Stomach (tissue), 9 donors: ENCODE results near the gene REP15. TPM values are rescaled to one million over a fixed set of nuclear protein-coding genes. Genes with fewer than 3 reads are reported as not detected.

Source experiments
- DNase-seq, 2 donors: peaks; one replicate each; pipeline versions ENCODE4 v3.0.0 to v3.0.0-alpha.2; 2013 to 2019
- H3K27ac ChIP-seq, 5 donors: fragments of 200-600 bp in 4 of 5; sonication (generic) in 4 of 5; one replicate each; pipeline ENCODE4 v1.5.1; 2013 to 2019; ENCODE audit warnings: mild to moderate bottlenecking in 1 of 5, moderate library complexity in 1 of 5
- H3K27me3 ChIP-seq, 3 donors: fragments of 200-600 bp; sonication (generic); one replicate each; pipeline ENCODE4 v1.5.1; 2017 to 2019; ENCODE audit warnings: mixed run types in 1 of 3
- H3K36me3 ChIP-seq, 4 donors: fragments of 200-600 bp; sonication (generic); 1 replicate in 3 of 4; 2 replicates in 1 of 4; pipeline ENCODE4 v1.5.1; 2016 to 2019
- H3K4me1 ChIP-seq, 4 donors: fragments of 200-600 bp; sonication (generic); one replicate each; pipeline ENCODE4 v1.5.1; 2016 to 2019
- H3K4me3 ChIP-seq, 4 donors: fragments of 200-600 bp; sonication (generic) in 3 of 4; one replicate each; pipeline ENCODE4 v1.5.1; 2016 to 2019; ENCODE audit warnings: mild to moderate bottlenecking in 1 of 4
- H3K9me3 ChIP-seq, 4 donors: fragments of 200-600 bp; sonication (generic); one replicate each; pipeline ENCODE4 v1.5.1; 2016 to 2019
- CTCF ChIP-seq, 7 experiments: fragments of 450-650 bp in 4 of 7; fragments of 200-600 bp in 3 of 7; sonication (generic) in 3 of 7; IDR thresholded peaks; one replicate each; pipeline ENCODE4 v1.5.1; 2016 to 2019; ENCODE audit warnings: antibody characterized with exemption in 7 of 7, control low read depth in 2 of 7, mild to moderate bottlenecking in 1 of 7
- EP300 ChIP-seq: sonication (generic); formaldehyde crosslinking; IDR thresholded peaks from one replicate; pipeline ENCODE4 v1.6.1; 2017; ENCODE audit warnings: antibody characterized with exemption
- POLR2A ChIP-seq, 4 donors: fragments of 450-650 bp; IDR thresholded peaks; one replicate each; pipeline ENCODE4 v1.6.1; 2016; ENCODE audit warnings: antibody characterized with exemption in 4 of 4, control low read depth in 2 of 4, mild to moderate bottlenecking in 1 of 4, moderate library complexity in 1 of 4
- POLR2AphosphoS5 ChIP-seq, 3 donors: sonication (generic); formaldehyde crosslinking; IDR thresholded peaks; one replicate each; pipeline ENCODE4 v1.6.1; 2016; ENCODE audit warnings: antibody characterized with exemption in 3 of 3
- WGBS, 5 donors: extraction: QIAGEN DNeasy Blood & Tissue Kit in 3 of 5; methylation state at CpG; one replicate each; pipeline versions ENCODE4 v1.1.5 to v1.1.7; 2013 to 2018; 5-methylcytosine and 5-hydroxymethylcytosine counted together
- intact Hi-C: fragments of 100-400 bp; cut with DNase I; formaldehyde crosslinking; loops from one replicate; pipeline ENCODE4 v1.15.1; 2023; ENCODE audit warnings: low total_unique reads
- polyA plus RNA-seq, 3 donors: library from polyadenylated mRNA; stranded (reverse); fragments of 200-250 nt; gene quantifications; one replicate each; pipeline ENCODE4 v1.2.3, GENCODE V29; 2013
- total RNA-seq, 5 donors: library from RNA; depleted of rRNA; stranded (reverse); fragments of >200 nt; gene quantifications; one replicate each; pipeline versions ENCODE4 v1.1.0 to v1.2.3, GENCODE V29; 2014 to 2016
- donor health status: healthy with polysubstance abuse.
- donor health status: Bipolar disorder and iron deficiency.
- donor health status: healthy.

Gene REP15
- total and polyA plus RNA-seq, 8 donors: 3.0 to 115 (median 10.5) TPM

- no peak for DNase-seq
- no peaks in the 10 kb centered on the region for H3K27me3 ChIP-seq
- peaks cover 0 to 14% (median 3%) of the 10 kb centered on the region in 4 donors for H3K4me1 ChIP-seq
- peak overlapping the region in 4 of 5 donors; percentile 16 to 73 (median 55) for H3K27ac ChIP-seq
- H3K9me3 ChIP-seq: no peaks in the 10 kb centered on the region
- no peak for TF ChIP-seq POLR2AphosphoS5 (IDR thresholded peaks at IDR 0.05)
- TF ChIP-seq CTCF (IDR thresholded peaks at IDR 0.05): no peak
- TF ChIP-seq EP300: no peak
- no peak for TF ChIP-seq POLR2A (IDR thresholded peaks at IDR 0.05)
- peaks cover 17 to 83% (median 79%) of the 10 kb centered on the region in 4 donors for H3K36me3 ChIP-seq
- intact Hi-C loops: no loop called here
- 26 to 50% (median 39%) methylated on average over 2 of the region's 2 CpGs for WGBS, 5 donors
- no peak overlapping the region for H3K4me3 ChIP-seq
Measured at GRCh38 chr12:27685274-27685673, 11.0 kb upstream of the REP15 start.

- Histone ChIP-seq H3K4me1 (peaks cover 0 to 14% (median 3%) of the 10 kb centered on the region in 4 donors), H3K27ac (peak overlapping the region in 4 of 5 donors; percentile 32 to 73 (median 55)), H3K4me3 (no peak overlapping the region), H3K27me3 (no peaks in the 10 kb centered on the region), H3K36me3 (peaks cover 17 to 83% (median 78%) of the 10 kb centered on the region in 4 donors), H3K9me3 (no peaks in the 10 kb centered on the region)
- no peak for DNase-seq
- intact Hi-C loops: no loop called here
- no peak for TF ChIP-seq POLR2AphosphoS5 (IDR thresholded peaks at IDR 0.05)
- TF ChIP-seq EP300: no peak
- TF ChIP-seq POLR2A (IDR thresholded peaks at IDR 0.05): no peak
- no peak for TF ChIP-seq CTCF (IDR thresholded peaks at IDR 0.05)
Measured at GRCh38 chr12:27686147-27686546, 10.1 kb upstream of the REP15 start.

- no peak for DNase-seq
- TF ChIP-seq POLR2A (IDR thresholded peaks at IDR 0.05) (no peak), EP300 (no peak), POLR2AphosphoS5 (IDR thresholded peaks at IDR 0.05) (no peak), CTCF (IDR thresholded peaks at IDR 0.05) (no peak)
- peak overlapping the region in 3 of 5 donors; percentile 13 to 73 (median 46) for H3K27ac ChIP-seq
- WGBS, 5 donors: 32 to 65% (median 48%) methylated on average over 3 of the region's 3 CpGs
- peaks cover 23 to 83% (median 78%) of the 10 kb centered on the region in 4 donors for H3K36me3 ChIP-seq
- H3K9me3 ChIP-seq: no peaks in the 10 kb centered on the region
- intact Hi-C loops: no loop called here
- H3K27me3 ChIP-seq: no peaks in the 10 kb centered on the region
- no peak overlapping the region for H3K4me3 ChIP-seq
- H3K4me1 ChIP-seq: peaks cover 0 to 14% (median 3%) of the 10 kb centered on the region in 4 donors
Measured at GRCh38 chr12:27688671-27689070, 7.6 kb upstream of the REP15 start.

- DNase-seq: no peak
- intact Hi-C loops: no loop called here
- Histone ChIP-seq H3K36me3 (peaks cover 21 to 84% (median 78%) of the 10 kb centered on the region in 4 donors), H3K4me3 (no peak overlapping the region), H3K4me1 (peaks cover 0 to 14% (median 3%) of the 10 kb centered on the region in 4 donors), H3K9me3 (no peaks in the 10 kb centered on the region), H3K27me3 (no peaks in the 10 kb centered on the region), H3K27ac (peak overlapping the region in 3 of 5 donors; percentile 46 to 73 (median 63))
- TF ChIP-seq CTCF (IDR thresholded peaks at IDR 0.05): no peak
- TF ChIP-seq POLR2A (IDR thresholded peaks at IDR 0.05): no peak
- no peak for TF ChIP-seq EP300
- TF ChIP-seq POLR2AphosphoS5 (IDR thresholded peaks at IDR 0.05): no peak
- WGBS, 5 donors: 72 to 90% (median 80%) methylated on average over 13 of the region's 13 CpGs
Measured at GRCh38 chr12:27689558-27690180, 6.6 kb upstream of the REP15 start.
